ENCODE results near the gene TNFRSF12A. TPM values are rescaled to one million over a fixed set of nuclear protein-coding genes. Genes with fewer than 3 reads are reported as not detected.
A peak's percentile ranks its signal among the peaks of the same experiment; 100 is the strongest.

TNFRSF12A gene
- total and polyA plus RNA-seq, 2 of the 13 experiments (the other 11 are each of a cell fraction or from before 2014, with no cell fraction given) = 61.9 to 66.0 TPM

GRCh38 chr16:3020604-3021448, 658 bp downstream of the TNFRSF12A start (continued):
- TF ChIP-seq, protein P1, sequence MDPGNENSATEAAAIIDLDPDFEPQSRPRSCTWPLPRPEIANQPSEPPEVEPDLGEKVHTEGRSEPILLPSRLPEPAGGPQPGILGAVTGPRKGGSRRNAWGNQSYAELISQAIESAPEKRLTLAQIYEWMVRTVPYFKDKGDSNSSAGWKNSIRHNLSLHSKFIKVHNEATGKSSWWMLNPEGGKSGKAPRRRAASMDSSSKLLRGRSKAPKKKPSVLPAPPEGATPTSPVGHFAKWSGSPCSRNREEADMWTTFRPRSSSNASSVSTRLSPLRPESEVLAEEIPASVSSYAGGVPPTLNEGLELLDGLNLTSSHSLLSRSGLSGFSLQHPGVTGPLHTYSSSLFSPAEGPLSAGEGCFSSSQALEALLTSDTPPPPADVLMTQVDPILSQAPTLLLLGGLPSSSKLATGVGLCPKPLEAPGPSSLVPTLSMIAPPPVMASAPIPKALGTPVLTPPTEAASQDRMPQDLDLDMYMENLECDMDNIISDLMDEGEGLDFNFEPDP (CRISPR knock-in tag; conservative IDR thresholded peaks at IDR 0.05) = no peak
- TF ChIP-seq ZKSCAN1 (IDR thresholded peaks at IDR 0.05; ENCODE audit: low read length) = no peak
- no peak for TF ChIP-seq HHEX (CRISPR knock-in tag; IDR thresholded peaks at IDR 0.05)
- no peak for TF ChIP-seq ZNF484 (CRISPR knock-in tag; IDR thresholded peaks at IDR 0.05; ENCODE audit: borderline replicate concordance, low read depth)
- no peak; the same call in 1 of the 2 replicates for TF ChIP-seq KDM3A (CRISPR knock-in tag; IDR thresholded peaks at IDR 0.05; ENCODE audit: low read depth)
- no peak for TF ChIP-seq MBD4 (IDR thresholded peaks at IDR 0.05; ENCODE audit: borderline replicate concordance, low read length)
- TF ChIP-seq ZNF577 (CRISPR knock-in tag; IDR thresholded peaks at IDR 0.05; ENCODE audit: borderline replicate concordance, low read depth) = no peak
- TF ChIP-seq ZNF180 (CRISPR knock-in tag; IDR thresholded peaks at IDR 0.05; ENCODE audit: borderline replicate concordance, low read depth) = no peak
- no peak for TF ChIP-seq ZNF614 (CRISPR knock-in tag; IDR thresholded peaks at IDR 0.05; ENCODE audit: borderline replicate concordance)
- no peak for TF ChIP-seq ZNF430 (CRISPR knock-in tag; IDR thresholded peaks at IDR 0.05)
- TF ChIP-seq ZNF792 (CRISPR knock-in tag; IDR thresholded peaks at IDR 0.05) = peak; percentile 18; the same call in 1 of the 2 replicates
- no peak; the same call in 1 of the 2 replicates for TF ChIP-seq TGIF2 (CRISPR knock-in tag; IDR thresholded peaks at IDR 0.05)
- TF ChIP-seq PLSCR1 (CRISPR knock-in tag; IDR thresholded peaks at IDR 0.05; ENCODE audit: borderline replicate concordance) = no peak
- TF ChIP-seq TCF12 (IDR thresholded peaks at IDR 0.05) = no peak
- TF ChIP-seq TCF12 (CRISPR knock-in tag; IDR thresholded peaks at IDR 0.05) = no peak; the same call in 1 of the 2 replicates
- TF ChIP-seq IRX3 (CRISPR knock-in tag; IDR thresholded peaks at IDR 0.05; ENCODE audit: borderline replicate concordance, low read depth) = no peak
- no peak for TF ChIP-seq ZFP1 (CRISPR knock-in tag; IDR thresholded peaks at IDR 0.05)
- TF ChIP-seq ZNF329 (CRISPR knock-in tag; IDR thresholded peaks at IDR 0.05; ENCODE audit: low read depth) = no peak
- TF ChIP-seq MAFK (conservative IDR thresholded peaks at IDR 0.05 in 1 of 2, IDR thresholded peaks at IDR 0.05 in 1 of 2; ENCODE audit: low read length in 2 of 2) = no peak
- TF ChIP-seq, protein P2, sequence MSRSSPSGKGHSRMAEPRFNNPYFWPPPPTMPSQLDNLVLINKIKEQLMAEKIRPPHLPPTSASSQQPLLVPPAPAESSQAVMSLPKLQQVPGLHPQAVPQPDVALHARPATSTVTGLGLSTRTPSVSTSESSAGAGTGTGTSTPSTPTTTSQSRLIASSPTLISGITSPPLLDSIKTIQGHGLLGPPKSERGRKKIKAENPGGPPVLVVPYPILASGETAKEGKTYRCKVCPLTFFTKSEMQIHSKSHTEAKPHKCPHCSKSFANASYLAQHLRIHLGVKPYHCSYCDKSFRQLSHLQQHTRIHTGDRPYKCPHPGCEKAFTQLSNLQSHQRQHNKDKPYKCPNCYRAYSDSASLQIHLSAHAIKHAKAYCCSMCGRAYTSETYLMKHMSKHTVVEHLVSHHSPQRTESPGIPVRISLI (CRISPR knock-in tag; IDR thresholded peaks at IDR 0.05; ENCODE audit: borderline replicate concordance) = no peak
- peak; percentile 84 for TF ChIP-seq RARA (CRISPR knock-in tag; IDR thresholded peaks at IDR 0.05)
- TF ChIP-seq RERE (CRISPR knock-in tag; IDR thresholded peaks at IDR 0.05; ENCODE audit: low read depth) = peak; percentile 58; the same call in 1 of the 2 replicates

Data from HepG2 (cell line).